SU-DHL-6 (cell line): ENCODE data around the gene ALG6.

ENCODE experiments used
- EZH2phosphoT487 ChIP-seq: fragments of 200-600 bp; sonication (generic), shearing (Covaris generic); conservative IDR thresholded peaks from 2 replicates; pipeline ENCODE4 v1.6.1; 2018; ENCODE audit warnings: mild to moderate bottlenecking, antibody characterized with exemption, low read length, moderate library complexity, mixed read lengths
- TF ChIP-seq, protein P1 (sequence below): fragments of 200-600 bp; sonication (generic); IDR thresholded peaks from one replicate; pipeline ENCODE4 v1.5.1; 2017; ENCODE audit warnings: antibody characterized with exemption, mild to moderate bottlenecking, low read length, moderate library complexity; ENCODE audit not compliant: insufficient read depth, poor library complexity, severe bottlenecking

DNA sequence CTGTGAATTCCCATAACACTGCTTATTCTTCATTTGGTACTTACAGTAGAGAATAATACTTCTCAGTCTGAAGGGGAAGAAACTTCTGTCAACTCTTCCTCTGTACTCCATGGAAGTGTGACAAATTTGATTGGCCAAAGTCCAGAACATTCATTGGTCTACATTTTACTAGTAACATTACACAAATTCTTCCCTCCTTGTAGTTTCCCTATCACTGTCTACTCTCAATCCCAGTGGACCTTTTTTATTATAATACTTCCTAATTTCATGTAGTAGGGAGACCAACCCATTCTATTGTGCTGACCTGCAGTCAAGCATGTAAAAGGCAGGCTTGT is 74.7 kb downstream of the ALG6 start:
- TF ChIP-seq, protein P1, sequence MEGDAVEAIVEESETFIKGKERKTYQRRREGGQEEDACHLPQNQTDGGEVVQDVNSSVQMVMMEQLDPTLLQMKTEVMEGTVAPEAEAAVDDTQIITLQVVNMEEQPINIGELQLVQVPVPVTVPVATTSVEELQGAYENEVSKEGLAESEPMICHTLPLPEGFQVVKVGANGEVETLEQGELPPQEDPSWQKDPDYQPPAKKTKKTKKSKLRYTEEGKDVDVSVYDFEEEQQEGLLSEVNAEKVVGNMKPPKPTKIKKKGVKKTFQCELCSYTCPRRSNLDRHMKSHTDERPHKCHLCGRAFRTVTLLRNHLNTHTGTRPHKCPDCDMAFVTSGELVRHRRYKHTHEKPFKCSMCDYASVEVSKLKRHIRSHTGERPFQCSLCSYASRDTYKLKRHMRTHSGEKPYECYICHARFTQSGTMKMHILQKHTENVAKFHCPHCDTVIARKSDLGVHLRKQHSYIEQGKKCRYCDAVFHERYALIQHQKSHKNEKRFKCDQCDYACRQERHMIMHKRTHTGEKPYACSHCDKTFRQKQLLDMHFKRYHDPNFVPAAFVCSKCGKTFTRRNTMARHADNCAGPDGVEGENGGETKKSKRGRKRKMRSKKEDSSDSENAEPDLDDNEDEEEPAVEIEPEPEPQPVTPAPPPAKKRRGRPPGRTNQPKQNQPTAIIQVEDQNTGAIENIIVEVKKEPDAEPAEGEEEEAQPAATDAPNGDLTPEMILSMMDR = no peak
- no peak for TF ChIP-seq EZH2phosphoT487
